SK-N-SH (cell line): Measurements from ENCODE around the gene OVAAL. TPM values are rescaled to one million over a fixed set of nuclear protein-coding genes. Genes with fewer than 3 reads are reported as not detected.
A peak's percentile ranks its signal among the peaks of the same experiment; 100 is the strongest.

Experiments
- CTCF ChIA-PET: fragments of 300-600, 350-600 bp; formaldehyde crosslinking; extraction: SDS; loops from one replicate; lab custom pipeline; 2021; lab: Yijun Ruan, JAX
- POLR2A ChIA-PET: fragments of 350-600 bp; sonication (Branson Sonifier 250); formaldehyde crosslinking; extraction: SDS; loops from one replicate; lab custom pipeline; 2020; ENCODE audit warnings: antibody characterized with exemption, inconsistent platforms; lab: Yijun Ruan, JAX
- DNase-seq: peaks from one replicate; pipeline ENCODE4 v3.0.0; 2012
- H2AFZ ChIP-seq: fragments of 200-600 bp; sonication (generic); 2 replicates; pipeline ENCODE4 v1.8.1; 2016; ENCODE audit warnings: antibody characterized with exemption, mild to moderate bottlenecking, low read depth
- H3F3A ChIP-seq: fragments of 200-600 bp; sonication (generic); replicated peaks from 2 replicates; pipeline ENCODE3; 2016; ENCODE audit warnings: antibody characterized with exemption, mild to moderate bottlenecking; ENCODE audit not compliant: insufficient read depth
- H3K27ac ChIP-seq, 2 experiments: fragments of 200-500 bp in 1 of 2; fragments of 200-600 bp in 1 of 2; sonication (Bioruptor generic) in 1 of 2; sonication (generic), shearing (Covaris generic) in 1 of 2; 2 replicates each; pipeline versions ENCODE4 v1.5.1 to v1.6.1; 2014 to 2016; ENCODE audit warnings: low read depth in 2 of 2, inconsistent platforms in 1 of 2, low read length in 1 of 2, mild to moderate bottlenecking in 1 of 2, mixed read lengths in 1 of 2
- H3K27me3 ChIP-seq: fragments of 200-600 bp; sonication (generic), shearing (Covaris generic); 2 replicates; pipeline ENCODE4 v1.6.1; 2016; ENCODE audit warnings: mixed run types; ENCODE audit not compliant: insufficient read depth
- H3K36me3 ChIP-seq, 2 experiments: fragments of 200-500 bp in 1 of 2; fragments of 200-600 bp in 1 of 2; sonication (Bioruptor generic) in 1 of 2; sonication (generic) in 1 of 2; replicated peaks in 1 of 2; 2 replicates each; pipeline versions ENCODE3 to v1.5.1; 2014 to 2016; ENCODE audit warnings: low read length in 1 of 2, mild to moderate bottlenecking in 1 of 2; ENCODE audit not compliant: insufficient read depth in 2 of 2, control insufficient read depth in 1 of 2
- H3K4me1 ChIP-seq, 2 experiments: fragments of 200-500 bp in 1 of 2; fragments of 200-600 bp in 1 of 2; sonication (Bioruptor generic) in 1 of 2; sonication (generic), shearing (Covaris generic) in 1 of 2; 2 replicates each; pipeline versions ENCODE4 v1.5.1 to v1.6.1; 2014 to 2016; ENCODE audit warnings: low read depth in 1 of 2, low read length in 1 of 2, mixed run types in 1 of 2; ENCODE audit not compliant: insufficient read depth in 2 of 2, control insufficient read depth in 1 of 2
- H3K4me2 ChIP-seq: fragments of 200-600 bp; sonication (generic), shearing (Covaris generic); 2 replicates; pipeline ENCODE4 v1.6.1; 2017; ENCODE audit warnings: mixed run types
- H3K4me3 ChIP-seq, 2 experiments: fragments of 200-500 bp in 1 of 2; fragments of 200-600 bp in 1 of 2; sonication (Bioruptor generic) in 1 of 2; sonication (generic), shearing (Covaris generic) in 1 of 2; 2 replicates each; pipeline versions ENCODE4 v1.5.1 to v1.8.1; 2014 to 2016; ENCODE audit warnings: low read depth in 2 of 2, inconsistent platforms in 1 of 2, low read length in 1 of 2, mild to moderate bottlenecking in 1 of 2, mixed read lengths in 1 of 2, moderate library complexity in 1 of 2
- H3K79me2 ChIP-seq: fragments of 200-600 bp; sonication (generic); 2 replicates; pipeline ENCODE4 v1.8.1; 2017; ENCODE audit warnings: mild to moderate bottlenecking; ENCODE audit not compliant: insufficient read depth
- H3K9ac ChIP-seq: fragments of 200-600 bp; sonication (generic); 2 replicates; pipeline ENCODE4 v1.6.1; 2017; ENCODE audit warnings: mixed run types
- H3K9me2 ChIP-seq: fragments of 200-600 bp; sonication (generic); 2 replicates; pipeline ENCODE4 v1.6.1; 2017; ENCODE audit warnings: mixed run types
- H3K9me3 ChIP-seq: fragments of 200-600 bp; sonication (generic); 2 replicates; pipeline ENCODE4 v1.6.1; 2017; ENCODE audit warnings: mixed run types, mild to moderate bottlenecking, moderate library complexity
- H4K20me1 ChIP-seq: fragments of 200-600 bp; sonication (generic); 2 replicates; pipeline ENCODE4 v1.6.1; 2017; ENCODE audit warnings: mild to moderate bottlenecking, mixed run types; ENCODE audit not compliant: insufficient read depth
- ELF1 ChIP-seq: IDR thresholded peaks from 2 replicates; pipeline ENCODE4 v1.4.0; 2012
- EP300 ChIP-seq, 2 experiments: IDR thresholded peaks; 2 replicates each; pipeline versions ENCODE4 v1.4.0 to v1.6.1; 2012; ENCODE audit warnings: borderline replicate concordance in 1 of 2, low read depth in 1 of 2, low read length in 1 of 2
- FOXJ3 ChIP-seq: sonication (generic); formaldehyde crosslinking; IDR thresholded peaks from 2 replicates; pipeline ENCODE4 v1.5.1; 2020; ENCODE audit warnings: mild to moderate bottlenecking, missing genetic modification reagents
- FOXM1 ChIP-seq: IDR thresholded peaks from 2 replicates; pipeline ENCODE4 v1.4.0; 2012; ENCODE audit warnings: low read depth, mild to moderate bottlenecking
- GABPA ChIP-seq: IDR thresholded peaks from 2 replicates; pipeline ENCODE4 v1.4.0; 2012; ENCODE audit warnings: low read depth, mild to moderate bottlenecking
- GATA2 ChIP-seq: sonication (generic); formaldehyde crosslinking; IDR thresholded peaks from 2 replicates; pipeline ENCODE4 v1.5.0; 2020; ENCODE audit warnings: mild to moderate bottlenecking, missing genetic modification reagents
- JUND ChIP-seq: IDR thresholded peaks from 2 replicates; pipeline ENCODE4 v1.4.0; 2012
- MEF2A ChIP-seq: IDR thresholded peaks from 2 replicates; pipeline ENCODE4 v1.4.0; 2012; ENCODE audit warnings: low read depth, borderline replicate concordance
- MXI1 ChIP-seq: IDR thresholded peaks from 2 replicates; pipeline ENCODE4 v1.6.1; 2012; ENCODE audit warnings: mild to moderate bottlenecking, low read depth, low read length, improper control_type of control experiment
- NRF1 ChIP-seq: IDR thresholded peaks from 2 replicates; pipeline ENCODE4 v1.6.1; 2012; ENCODE audit warnings: low read depth, mild to moderate bottlenecking, low read length
- POLR2AphosphoS5 ChIP-seq: IDR thresholded peaks from 2 replicates; pipeline ENCODE4 v1.6.1; 2012; ENCODE audit warnings: low read depth, low read length
- RCOR1 ChIP-seq: fragments of 150-350 bp; IDR thresholded peaks from 2 replicates; pipeline ENCODE4 v1.6.1; 2017; ENCODE audit warnings: antibody characterized with exemption, low read length
- RFX5 ChIP-seq: IDR thresholded peaks from 2 replicates; pipeline ENCODE4 v1.6.1; 2012; ENCODE audit warnings: mild to moderate bottlenecking, improper control_type of control experiment, low read length
- RXRA ChIP-seq: IDR thresholded peaks from 2 replicates; pipeline ENCODE4 v1.4.0; 2012; ENCODE audit warnings: low read depth, mild to moderate bottlenecking, borderline replicate concordance
- SMC3 ChIP-seq: IDR thresholded peaks from 2 replicates; pipeline ENCODE4 v1.6.1; 2012; ENCODE audit warnings: low read depth, low read length, improper control_type of control experiment
- TCF12 ChIP-seq: IDR thresholded peaks from 2 replicates; pipeline ENCODE4 v1.4.0; 2012
- USF1 ChIP-seq: IDR thresholded peaks from 2 replicates; pipeline ENCODE4 v1.4.0; 2012; ENCODE audit warnings: low read depth, borderline replicate concordance
- YY1 ChIP-seq: IDR thresholded peaks from 2 replicates; pipeline ENCODE4 v1.4.0; 2012; ENCODE audit warnings: low read depth, mild to moderate bottlenecking
- WGBS: methylation state at CpG from one replicate; pipeline ENCODE4 v1.1.6; 2017; ENCODE audit warnings: low lambda C conversion rate; 5-methylcytosine and 5-hydroxymethylcytosine counted together
- polyA plus RNA-seq, 3 experiments: library from polyadenylated mRNA; depleted of rRNA; stranded (reverse); fragments of >200 nt; gene quantifications; 2 replicates each; pipeline ENCODE4 v1.2.3, GENCODE V29; 2012
- TF ChIP-seq, protein P1 (sequence below): fragments of 200-600 bp; sonication (generic); IDR thresholded peaks from 2 replicates; pipeline ENCODE4 v1.6.1; 2017; ENCODE audit warnings: antibody characterized with exemption, mild to moderate bottlenecking, moderate library complexity
- TF ChIP-seq, protein P2 (sequence below): fragments of 150-350 bp; IDR thresholded peaks from 2 replicates; pipeline ENCODE4 v1.6.1; 2016; ENCODE audit warnings: mild to moderate bottlenecking, low read depth, low read length
- TF ChIP-seq, protein P3 (sequence below): IDR thresholded peaks from 2 replicates; pipeline ENCODE4 v1.4.0; 2012; ENCODE audit warnings: low read depth, borderline replicate concordance
- TF ChIP-seq, protein P4 (sequence below): IDR thresholded peaks from 2 replicates; pipeline ENCODE4; 2012

OVAAL gene
- polyA plus RNA-seq, 1 of the 3 experiments (the other 2 are of a cell fraction): not detected

DNA sequence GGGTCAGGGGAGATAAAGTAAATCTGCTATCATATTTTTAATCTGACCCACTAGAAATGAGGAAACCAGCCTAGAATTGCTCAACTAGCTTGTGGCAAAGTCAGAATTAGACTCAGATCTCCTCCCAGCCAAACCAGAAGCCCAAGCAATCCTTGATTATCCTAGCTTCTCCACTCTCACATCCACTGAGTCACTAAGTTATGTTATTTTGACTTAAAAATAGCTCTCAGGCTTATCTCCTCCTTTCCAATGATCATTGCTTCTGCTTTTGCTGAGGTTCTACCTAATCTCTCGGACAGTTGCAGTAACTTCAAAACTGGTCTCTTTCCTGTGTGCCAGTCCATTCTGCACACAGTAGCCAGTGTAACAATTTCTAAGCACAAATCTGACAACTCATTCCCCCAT, 22.9 kb downstream of the OVAAL start (continued):
- TF ChIP-seq SMC3 (no peak), FOXJ3 (CRISPR knock-in tag) (no peak)

DNA sequence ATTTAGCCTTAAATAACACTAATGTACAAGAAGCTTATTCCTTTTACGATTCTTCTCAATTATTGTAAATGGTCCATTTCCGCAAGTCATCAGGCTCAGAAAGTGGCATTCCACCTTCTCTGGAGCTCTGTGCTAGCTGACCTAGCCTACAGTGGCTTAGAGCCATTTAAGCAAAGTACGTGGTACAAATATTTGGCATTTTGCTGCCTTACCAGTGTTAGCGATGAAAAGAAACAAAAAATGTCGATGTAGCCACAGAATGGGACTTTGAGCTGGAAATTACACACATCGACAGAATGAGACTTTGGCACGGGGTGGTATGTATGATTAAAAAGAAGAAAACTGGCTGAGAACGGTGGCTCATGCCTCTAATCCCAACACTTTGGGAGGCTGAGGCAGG, 26.1 kb downstream of the OVAAL start:
- Histone ChIP-seq H3K9me3 (no peaks in the 10 kb centered on the region; the same call in 1 of the 2 replicates), H2AFZ (no peak overlapping the region), H3F3A (peaks cover 7% of the 10 kb centered on the region), H3K27me3 (no peaks in the 10 kb centered on the region), H3K4me2 (no peak overlapping the region), H4K20me1 (no peaks in the 10 kb centered on the region), H3K9ac (no peak overlapping the region), H3K79me2 (no peaks in the 10 kb centered on the region), H3K4me3 (no peak overlapping the region), H3K4me1 (peaks cover 0 to 7% of the 10 kb centered on the region in 2 experiments; a peak in 2 of 4 replicates), H3K9me2 (no peaks in the 10 kb centered on the region), H3K27ac (peak overlapping the region in 1 of 2 experiments; percentile 14; a peak in 1 of 4 replicates), H3K36me3 (no peaks in the 10 kb centered on the region)
- 93% methylated on average over 8 of the region's 8 CpGs for WGBS
- TF ChIP-seq ELF1 (no peak), RCOR1 (no peak)
- TF ChIP-seq, protein P1, sequence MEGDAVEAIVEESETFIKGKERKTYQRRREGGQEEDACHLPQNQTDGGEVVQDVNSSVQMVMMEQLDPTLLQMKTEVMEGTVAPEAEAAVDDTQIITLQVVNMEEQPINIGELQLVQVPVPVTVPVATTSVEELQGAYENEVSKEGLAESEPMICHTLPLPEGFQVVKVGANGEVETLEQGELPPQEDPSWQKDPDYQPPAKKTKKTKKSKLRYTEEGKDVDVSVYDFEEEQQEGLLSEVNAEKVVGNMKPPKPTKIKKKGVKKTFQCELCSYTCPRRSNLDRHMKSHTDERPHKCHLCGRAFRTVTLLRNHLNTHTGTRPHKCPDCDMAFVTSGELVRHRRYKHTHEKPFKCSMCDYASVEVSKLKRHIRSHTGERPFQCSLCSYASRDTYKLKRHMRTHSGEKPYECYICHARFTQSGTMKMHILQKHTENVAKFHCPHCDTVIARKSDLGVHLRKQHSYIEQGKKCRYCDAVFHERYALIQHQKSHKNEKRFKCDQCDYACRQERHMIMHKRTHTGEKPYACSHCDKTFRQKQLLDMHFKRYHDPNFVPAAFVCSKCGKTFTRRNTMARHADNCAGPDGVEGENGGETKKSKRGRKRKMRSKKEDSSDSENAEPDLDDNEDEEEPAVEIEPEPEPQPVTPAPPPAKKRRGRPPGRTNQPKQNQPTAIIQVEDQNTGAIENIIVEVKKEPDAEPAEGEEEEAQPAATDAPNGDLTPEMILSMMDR: no peak
- TF ChIP-seq, protein P2, sequence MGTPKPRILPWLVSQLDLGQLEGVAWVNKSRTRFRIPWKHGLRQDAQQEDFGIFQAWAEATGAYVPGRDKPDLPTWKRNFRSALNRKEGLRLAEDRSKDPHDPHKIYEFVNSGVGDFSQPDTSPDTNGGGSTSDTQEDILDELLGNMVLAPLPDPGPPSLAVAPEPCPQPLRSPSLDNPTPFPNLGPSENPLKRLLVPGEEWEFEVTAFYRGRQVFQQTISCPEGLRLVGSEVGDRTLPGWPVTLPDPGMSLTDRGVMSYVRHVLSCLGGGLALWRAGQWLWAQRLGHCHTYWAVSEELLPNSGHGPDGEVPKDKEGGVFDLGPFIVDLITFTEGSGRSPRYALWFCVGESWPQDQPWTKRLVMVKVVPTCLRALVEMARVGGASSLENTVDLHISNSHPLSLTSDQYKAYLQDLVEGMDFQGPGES: no peak
- CTCF ChIA-PET: no interaction called here
- POLR2A ChIA-PET: no interaction called here
- DNase-seq: no peak

GRCh38 chr1:180585994-180586359, 27.2 kb downstream of the OVAAL start:
- Histone ChIP-seq H3K4me3 (no peak overlapping the region), H3K4me1 (peaks cover 0 to 3% of the 10 kb centered on the region in 2 experiments; a peak in 2 of 4 replicates), H3K36me3 (no peaks in the 10 kb centered on the region), H3K27me3 (no peaks in the 10 kb centered on the region), H2AFZ (peak overlapping the region; percentile 64; the same call in 1 of the 2 replicates), H3K27ac (peak overlapping the region; percentile 14 to 31; a peak in 2 of 4 replicates), H3F3A (peaks cover 7% of the 10 kb centered on the region), H3K9ac (no peak overlapping the region), H3K79me2 (no peaks in the 10 kb centered on the region), H3K4me2 (no peak overlapping the region), H3K9me2 (no peaks in the 10 kb centered on the region), H4K20me1 (no peaks in the 10 kb centered on the region), H3K9me3 (no peaks in the 10 kb centered on the region; the same call in 1 of the 2 replicates)
- CTCF ChIA-PET: no interaction called here
- POLR2A ChIA-PET: no interaction called here
- WGBS: 89% methylated on average over 4 of the region's 4 CpGs
- no peak for DNase-seq
- TF ChIP-seq FOXM1: no peak
- no peak for TF ChIP-seq USF1
- TF ChIP-seq RFX5: no peak
- TF ChIP-seq, protein P3, sequence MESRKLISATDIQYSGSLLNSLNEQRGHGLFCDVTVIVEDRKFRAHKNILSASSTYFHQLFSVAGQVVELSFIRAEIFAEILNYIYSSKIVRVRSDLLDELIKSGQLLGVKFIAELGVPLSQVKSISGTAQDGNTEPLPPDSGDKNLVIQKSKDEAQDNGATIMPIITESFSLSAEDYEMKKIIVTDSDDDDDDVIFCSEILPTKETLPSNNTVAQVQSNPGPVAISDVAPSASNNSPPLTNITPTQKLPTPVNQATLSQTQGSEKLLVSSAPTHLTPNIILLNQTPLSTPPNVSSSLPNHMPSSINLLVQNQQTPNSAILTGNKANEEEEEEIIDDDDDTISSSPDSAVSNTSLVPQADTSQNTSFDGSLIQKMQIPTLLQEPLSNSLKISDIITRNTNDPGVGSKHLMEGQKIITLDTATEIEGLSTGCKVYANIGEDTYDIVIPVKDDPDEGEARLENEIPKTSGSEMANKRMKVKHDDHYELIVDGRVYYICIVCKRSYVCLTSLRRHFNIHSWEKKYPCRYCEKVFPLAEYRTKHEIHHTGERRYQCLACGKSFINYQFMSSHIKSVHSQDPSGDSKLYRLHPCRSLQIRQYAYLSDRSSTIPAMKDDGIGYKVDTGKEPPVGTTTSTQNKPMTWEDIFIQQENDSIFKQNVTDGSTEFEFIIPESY: no peak
- no peak for TF ChIP-seq JUND
- no peak for TF ChIP-seq RXRA
- TF ChIP-seq MXI1: no peak
- TF ChIP-seq NRF1: no peak
- TF ChIP-seq, protein P4, sequence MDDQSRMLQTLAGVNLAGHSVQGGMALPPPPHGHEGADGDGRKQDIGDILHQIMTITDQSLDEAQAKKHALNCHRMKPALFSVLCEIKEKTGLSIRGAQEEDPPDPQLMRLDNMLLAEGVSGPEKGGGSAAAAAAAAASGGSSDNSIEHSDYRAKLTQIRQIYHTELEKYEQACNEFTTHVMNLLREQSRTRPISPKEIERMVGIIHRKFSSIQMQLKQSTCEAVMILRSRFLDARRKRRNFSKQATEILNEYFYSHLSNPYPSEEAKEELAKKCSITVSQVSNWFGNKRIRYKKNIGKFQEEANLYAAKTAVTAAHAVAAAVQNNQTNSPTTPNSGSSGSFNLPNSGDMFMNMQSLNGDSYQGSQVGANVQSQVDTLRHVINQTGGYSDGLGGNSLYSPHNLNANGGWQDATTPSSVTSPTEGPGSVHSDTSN: no peak
- no peak for TF ChIP-seq EP300 (IDR thresholded peaks at IDR 0.05; ENCODE audit: borderline replicate concordance in 1 of 2, low read depth in 1 of 2, low read length in 1 of 2)
- TF ChIP-seq GABPA: no peak
- no peak for TF ChIP-seq YY1
- no peak for TF ChIP-seq TCF12
- TF ChIP-seq FOXJ3 (CRISPR knock-in tag): no peak
- TF ChIP-seq MEF2A: no peak
- no peak for TF ChIP-seq POLR2AphosphoS5
- no peak for TF ChIP-seq GATA2 (CRISPR knock-in tag)
